Epithelial cell of esophagus (primary cell): ENCODE results near the gene CHRNA4.

Experiments
- DNase-seq: peaks from one replicate; pipeline ENCODE4 v3.0.0; 2010; ENCODE audit warnings: low read depth
- H3K4me3 ChIP-seq: 2 replicates; pipeline ENCODE4 v1.5.1; 2011; ENCODE audit warnings: mild to moderate bottlenecking, low read length, control low read depth
- CTCF ChIP-seq: IDR thresholded peaks from 2 replicates; pipeline ENCODE4 v1.5.1; 2011; ENCODE audit warnings: low read depth, mild to moderate bottlenecking, low read length, control low read depth, inconsistent platforms; ENCODE audit not compliant: insufficient read depth; ENCODE audit errors: missing control alignments

Gene CHRNA4

GRCh38 chr20:63317601-63318291, 43.4 kb downstream of the CHRNA4 start:
- H3K4me3 ChIP-seq: no peak overlapping the region
- no peak for DNase-seq
- no peak for TF ChIP-seq CTCF

- no peak for DNase-seq
- no peak for TF ChIP-seq CTCF
- H3K4me3 ChIP-seq: no peak overlapping the region
These were observed 44.1 kb downstream of the CHRNA4 start for GRCh38 chr20:63317061-63317460.

- no peak for DNase-seq
- H3K4me3 ChIP-seq: no peak overlapping the region
- no peak for TF ChIP-seq CTCF
These were observed 44.6 kb downstream of the CHRNA4 start for GRCh38 chr20:63316502-63316921.

GRCh38 chr20:63315731-63316491, 45.2 kb downstream of the CHRNA4 start:
- no peak overlapping the region for H3K4me3 ChIP-seq
- no peak for DNase-seq
- TF ChIP-seq CTCF: no peak

GRCh38 chr20:63315240-63315689, 45.9 kb downstream of the CHRNA4 start:
- H3K4me3 ChIP-seq: no peak overlapping the region
- no peak for DNase-seq
- TF ChIP-seq CTCF: no peak

GRCh38 chr20:63314566-63315239, 46.4 kb downstream of the CHRNA4 start:
- TF ChIP-seq CTCF: no peak
- no peak for DNase-seq
- H3K4me3 ChIP-seq: no peak overlapping the region
